Lung microvascular endothelial cell (primary cell): Measurements from ENCODE around the gene CHCHD6. TPM values are rescaled to one million over a fixed set of nuclear protein-coding genes. Genes with fewer than 3 reads are reported as not detected.
A peak's percentile ranks its signal among the peaks of the same experiment; 100 is the strongest.

Experiments
- DNase-seq, 2 donors: peaks; one replicate each; pipeline versions ENCODE4 v3.0.0 to v3.0.0-alpha.2; 2010; ENCODE audit warnings: low read depth in 2 of 2
- total RNA-seq: library from RNA; depleted of rRNA; stranded (reverse); fragments of >200 nt; gene quantifications from 2 replicates; pipeline ENCODE4 v1.2.1, GENCODE V29; 2014

The CHCHD6 gene
- total RNA-seq, 1 donor from 2014 or later = 4.6 TPM

- no peak for DNase-seq
Measured at GRCh38 chr3:126922466-126922865, 218.4 kb downstream of the CHCHD6 start.

GRCh38 chr3:126923423-126923822 lies 219.4 kb downstream of the CHCHD6 start:
- DNase-seq = no peak

- no peak for DNase-seq
Measured at GRCh38 chr3:126923895-126924294, 219.9 kb downstream of the CHCHD6 start.

- DNase-seq = no peak
Measured at GRCh38 chr3:126924458-126924857, 220.4 kb downstream of the CHCHD6 start.

GRCh38 chr3:126925411-126926171 lies 221.6 kb downstream of the CHCHD6 start:
- peak; percentile 84 to 92 for DNase-seq

GRCh38 chr3:126926684-126927400 lies 222.8 kb downstream of the CHCHD6 start:
- peak; percentile 89 to 93 for DNase-seq

- no peak for DNase-seq
Measured at GRCh38 chr3:126927401-126927750, 223.3 kb downstream of the CHCHD6 start.

GRCh38 chr3:126927846-126928245 lies 223.8 kb downstream of the CHCHD6 start:
- DNase-seq = peak in 1 of 2 donors; percentile 34

GRCh38 chr3:126928921-126929474 lies 225.0 kb downstream of the CHCHD6 start:
- no peak for DNase-seq

GRCh38 chr3:126930936-126931600 lies 227.0 kb downstream of the CHCHD6 start:
- DNase-seq = no peak

GRCh38 chr3:126931806-126932187 lies 227.8 kb downstream of the CHCHD6 start:
- no peak for DNase-seq

- peak; percentile 32 to 73 for DNase-seq
Measured at GRCh38 chr3:126932188-126932931, 228.3 kb downstream of the CHCHD6 start.

- DNase-seq = no peak
Measured at GRCh38 chr3:126934031-126934531, 230.0 kb downstream of the CHCHD6 start.

- DNase-seq = no peak
Measured at GRCh38 chr3:126934991-126935390, 231.0 kb downstream of the CHCHD6 start.

- no peak for DNase-seq
Measured at GRCh38 chr3:126935756-126936509, 231.9 kb downstream of the CHCHD6 start.

- no peak for DNase-seq
Measured at GRCh38 chr3:126936853-126937425, 232.9 kb downstream of the CHCHD6 start.

GRCh38 chr3:126937533-126937932 lies 233.5 kb downstream of the CHCHD6 start:
- DNase-seq = no peak

- DNase-seq = peak; percentile 19 to 82
Measured at GRCh38 chr3:126937973-126938372, 233.9 kb downstream of the CHCHD6 start.

GRCh38 chr3:126938520-126939337 lies 234.7 kb downstream of the CHCHD6 start:
- no peak for DNase-seq
